Measurements from ENCODE around the gene AHNAK.

GRCh38 chr11:62556875-62557631 is 10.4 kb upstream of the AHNAK start:
- TF ChIP-seq POLR2A (IDR thresholded peaks at IDR 0.05): no peak
- no peak for TF ChIP-seq CTCF (IDR thresholded peaks at IDR 0.05)

Measured in stomach (tissue), 4 donors.